GM20000 (cell line): ENCODE data around the gene PABPN1L.

ENCODE experiments used
- DNase-seq: peaks from one replicate; pipeline ENCODE4 v3.0.0; 2012; ENCODE audit warnings: low spot score
- TF ChIP-seq, protein P1 (sequence below): IDR thresholded peaks from 2 replicates; pipeline ENCODE4 v1.5.1; 2012; ENCODE audit warnings: mild to moderate bottlenecking, control low read depth; ENCODE audit errors: extremely low read depth, missing control alignments

PABPN1L gene

DNA sequence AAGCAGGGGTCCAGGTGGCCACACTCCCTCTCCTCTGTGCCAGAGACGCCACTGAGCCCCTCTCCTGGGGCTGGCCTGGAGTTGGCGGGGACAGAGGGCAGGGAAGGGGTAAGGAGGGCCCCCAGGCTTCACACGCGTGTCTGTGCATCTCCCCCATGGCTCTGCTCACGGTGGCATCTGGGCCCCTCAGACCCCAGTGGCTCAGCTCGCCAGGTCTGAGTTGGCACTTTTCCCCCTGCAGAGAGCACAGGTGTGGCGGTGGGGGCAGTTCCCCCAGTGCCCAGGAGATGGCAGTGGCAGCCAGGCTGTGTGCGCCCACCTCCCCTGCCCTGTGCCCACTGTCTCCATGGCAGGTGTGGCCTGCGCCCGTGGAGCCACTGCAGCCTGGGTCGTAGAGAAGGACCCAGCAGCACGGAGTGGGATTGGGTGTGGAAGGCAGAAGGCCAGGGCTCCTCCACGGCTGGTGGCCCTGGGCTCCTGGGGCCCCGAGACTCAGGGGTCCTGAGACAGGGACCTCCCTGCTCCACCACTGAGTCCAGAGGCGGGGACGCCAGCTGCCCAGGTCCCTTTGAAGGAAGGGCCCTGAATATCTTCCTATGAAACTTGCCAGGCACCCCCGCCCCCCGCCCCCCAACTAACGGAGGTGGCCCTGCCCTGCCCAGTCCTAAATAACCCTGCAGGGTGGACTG, 50.4 kb downstream of the PABPN1L start:
- TF ChIP-seq, protein P1, sequence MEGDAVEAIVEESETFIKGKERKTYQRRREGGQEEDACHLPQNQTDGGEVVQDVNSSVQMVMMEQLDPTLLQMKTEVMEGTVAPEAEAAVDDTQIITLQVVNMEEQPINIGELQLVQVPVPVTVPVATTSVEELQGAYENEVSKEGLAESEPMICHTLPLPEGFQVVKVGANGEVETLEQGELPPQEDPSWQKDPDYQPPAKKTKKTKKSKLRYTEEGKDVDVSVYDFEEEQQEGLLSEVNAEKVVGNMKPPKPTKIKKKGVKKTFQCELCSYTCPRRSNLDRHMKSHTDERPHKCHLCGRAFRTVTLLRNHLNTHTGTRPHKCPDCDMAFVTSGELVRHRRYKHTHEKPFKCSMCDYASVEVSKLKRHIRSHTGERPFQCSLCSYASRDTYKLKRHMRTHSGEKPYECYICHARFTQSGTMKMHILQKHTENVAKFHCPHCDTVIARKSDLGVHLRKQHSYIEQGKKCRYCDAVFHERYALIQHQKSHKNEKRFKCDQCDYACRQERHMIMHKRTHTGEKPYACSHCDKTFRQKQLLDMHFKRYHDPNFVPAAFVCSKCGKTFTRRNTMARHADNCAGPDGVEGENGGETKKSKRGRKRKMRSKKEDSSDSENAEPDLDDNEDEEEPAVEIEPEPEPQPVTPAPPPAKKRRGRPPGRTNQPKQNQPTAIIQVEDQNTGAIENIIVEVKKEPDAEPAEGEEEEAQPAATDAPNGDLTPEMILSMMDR: peak; percentile 79
- peak; percentile 71 for DNase-seq

- TF ChIP-seq, protein P1: no peak
- DNase-seq: no peak
These were observed 51.2 kb downstream of the PABPN1L start for GRCh38 chr16:88815227-88815626.

- TF ChIP-seq, protein P1: no peak
- no peak for DNase-seq
These were observed 52.3 kb downstream of the PABPN1L start for GRCh38 chr16:88814144-88814502.
